Ovary (tissue), 9 donors: ENCODE measurements around the gene GALNT15. TPM values are rescaled to one million over a fixed set of nuclear protein-coding genes. Genes with fewer than 3 reads are reported as not detected.

Experiments
- DNase-seq, 5 donors: peaks; one replicate each; pipeline ENCODE4 v3.0.0-alpha.2; 2019 to 2020
- H3K27ac ChIP-seq, 2 donors: fragments of 200-600 bp; one replicate each; pipeline versions ENCODE4 v1.5.1 to v1.8.0; 2019 to 2022
- H3K27me3 ChIP-seq: fragments of 200-600 bp; one replicate; pipeline ENCODE4 v1.8.0; 2022
- H3K36me3 ChIP-seq: fragments of 200-600 bp; sonication (generic); one replicate; pipeline ENCODE4 v1.5.1; 2019
- H3K4me1 ChIP-seq: one replicate; pipeline ENCODE4 v1.8.1; 2013; ENCODE audit warnings: mild to moderate bottlenecking, moderate library complexity; ENCODE audit not compliant: insufficient read depth
- H3K4me3 ChIP-seq: fragments of 200-600 bp; sonication (generic); one replicate; pipeline ENCODE4 v1.5.1; 2017
- H3K9me3 ChIP-seq, 2 donors: fragments of 200-600 bp in 1 of 2; sonication (generic) in 1 of 2; one replicate each; pipeline versions ENCODE4 v1.5.1 to v1.8.1; 2013 to 2019; ENCODE audit warnings: mild to moderate bottlenecking in 1 of 2, moderate library complexity in 1 of 2
- CTCF ChIP-seq, 3 donors: fragments of 450-650 bp in 2 of 3; fragments of 200-600 bp in 1 of 3; IDR thresholded peaks; one replicate each; pipeline versions ENCODE4 v1.5.1 to v1.8.0; 2016 to 2022; ENCODE audit warnings: antibody characterized with exemption in 3 of 3, mild to moderate bottlenecking in 1 of 3
- EP300 ChIP-seq: sonication (generic); formaldehyde crosslinking; IDR thresholded peaks from one replicate; pipeline ENCODE4 v1.6.1; 2017; ENCODE audit warnings: antibody characterized with exemption
- POLR2A ChIP-seq: fragments of 450-650 bp; IDR thresholded peaks from one replicate; pipeline ENCODE4 v1.6.1; 2017; ENCODE audit warnings: antibody characterized with exemption, mild to moderate bottlenecking, moderate library complexity
- WGBS, 3 donors: extraction: QIAGEN DNeasy Blood & Tissue Kit in 1 of 3; methylation state at CpG; one replicate each; pipeline versions ENCODE4 v1.1.5 to v1.1.7; 2013 to 2017; 5-methylcytosine and 5-hydroxymethylcytosine counted together
- intact Hi-C, 4 donors: fragments of 100-400 bp; cut with DNase I; formaldehyde crosslinking; loops; one replicate each; pipeline versions ENCODE4 v1.11.0 to v1.15.1; 2022 to 2023
- polyA plus RNA-seq, 2 donors: library from polyadenylated mRNA; stranded (reverse); fragments of 200-250 nt in 1 of 2; fragments of 350-450 nt in 1 of 2; fragmentation: Illumina TruSeq in 1 of 2; extraction: RNeasy Lipid Tissue Mini Kit (QIAGEN cat#74804) in 1 of 2; gene quantifications; one replicate each; pipeline ENCODE4 v1.2.3, GENCODE V29; 2013 to 2014
- total RNA-seq, 7 donors: library from RNA; depleted of rRNA in 2 of 7; stranded (reverse); fragments of >200 nt in 2 of 7; fragmentation: NEBNext Ultra II Directional in 3 of 7; extraction: Animal tissue kit (Norgen Biotek cat#: 25700) in 3 of 7; gene quantifications; one replicate each; pipeline versions ENCODE4 v1.1.0 to v1.2.4, GENCODE V29; 2016 to 2023
- donor health status: DM: no; HTN: no; CAD: no; lungs with moderate emphysema.
- donor health status: DM: no; HTN: no; CAD: no.
- donor health status: Bipolar disorder and iron deficiency.
- donor health status: DM: yes; HTN: yes; CAD: no.
- donor health status: DM: no; HTN: no; CAD: no.
- donor health status: DM: yes; HTN: yes; CAD: no.

The GALNT15 gene
- total and polyA plus RNA-seq, 9 donors, result 14.5 to 118 (median 28.5) TPM

GRCh38 chr3:16252243-16252978 lies 77.9 kb downstream of the GALNT15 start:
- peaks cover 10% of the 10 kb centered on the region for H3K4me1 ChIP-seq
- TF ChIP-seq EP300, result no peak
- no peak for TF ChIP-seq CTCF (IDR thresholded peaks at IDR 0.05)

GRCh38 chr3:16252988-16253387 lies 78.5 kb downstream of the GALNT15 start:
- 78 to 90% (median 83%) methylated on average over 2 of the region's 2 CpGs for WGBS, 3 donors
- intact Hi-C loops, result no loop called here
- H3K9me3 ChIP-seq, result no peaks in the 10 kb centered on the region
- H3K36me3 ChIP-seq, result no peaks in the 10 kb centered on the region
- DNase-seq, result no peak
- no peak overlapping the region for H3K4me3 ChIP-seq
- peaks cover 10% of the 10 kb centered on the region for H3K4me1 ChIP-seq
- TF ChIP-seq EP300, result no peak
- TF ChIP-seq POLR2A, result no peak
- TF ChIP-seq CTCF (IDR thresholded peaks at IDR 0.05), result no peak
- no peak overlapping the region for H3K27ac ChIP-seq
- H3K27me3 ChIP-seq, result no peaks in the 10 kb centered on the region

More at GRCh38 chr3:16252243-16252978, 77.9 kb downstream of the GALNT15 start:
- H3K36me3 ChIP-seq, result no peaks in the 10 kb centered on the region
- DNase-seq, result no peak
- H3K9me3 ChIP-seq, result no peaks in the 10 kb centered on the region
- H3K4me3 ChIP-seq, result no peak overlapping the region
- intact Hi-C loops, result no loop called here
- H3K27ac ChIP-seq, result no peak overlapping the region
- 6 to 35% (median 8%) methylated on average over 7 of the region's 7 CpGs for WGBS, 3 donors
- no peaks in the 10 kb centered on the region for H3K27me3 ChIP-seq

GRCh38 chr3:16253601-16254000 lies 79.1 kb downstream of the GALNT15 start:
- intact Hi-C loops, result no loop called here
- Histone ChIP-seq H3K4me1 (peaks cover 10% of the 10 kb centered on the region), H3K4me3 (no peak overlapping the region), H3K27ac (no peak overlapping the region), H3K27me3 (no peaks in the 10 kb centered on the region), H3K36me3 (no peaks in the 10 kb centered on the region), H3K9me3 (no peaks in the 10 kb centered on the region)
- TF ChIP-seq EP300 (no peak), CTCF (IDR thresholded peaks at IDR 0.05) (no peak), POLR2A (no peak)
- 85 to 92% (median 87%) methylated on average over 7 of the region's 7 CpGs for WGBS, 3 donors
- peak in 1 of 5 donors; percentile 59 for DNase-seq

GRCh38 chr3:16254916-16255315 lies 80.4 kb downstream of the GALNT15 start:
- no peak overlapping the region for H3K27ac ChIP-seq
- WGBS, 3 donors, result 72 to 79% (median 76%) methylated on average over 5 of the region's 5 CpGs
- no peaks in the 10 kb centered on the region for H3K27me3 ChIP-seq
- no peak for TF ChIP-seq EP300
- no peak for DNase-seq
- H3K9me3 ChIP-seq, result no peaks in the 10 kb centered on the region
- peaks cover 10% of the 10 kb centered on the region for H3K4me1 ChIP-seq
- H3K4me3 ChIP-seq, result no peak overlapping the region
- intact Hi-C loops, result no loop called here
- H3K36me3 ChIP-seq, result no peaks in the 10 kb centered on the region

GRCh38 chr3:16255326-16255725 lies 80.8 kb downstream of the GALNT15 start:
- Histone ChIP-seq H3K4me3 (no peak overlapping the region), H3K27ac (no peak overlapping the region), H3K9me3 (no peaks in the 10 kb centered on the region), H3K36me3 (no peaks in the 10 kb centered on the region), H3K4me1 (peaks cover 10% of the 10 kb centered on the region), H3K27me3 (no peaks in the 10 kb centered on the region)
- DNase-seq, result no peak
- TF ChIP-seq EP300 (no peak), POLR2A (no peak), CTCF (IDR thresholded peaks at IDR 0.05) (no peak)
- intact Hi-C loops, result no loop called here
- WGBS, 3 donors, result 67 to 80% (median 77%) methylated on average over 3 of the region's 3 CpGs
